ENCODE results near the gene MAML1. TPM values are rescaled to one million over a fixed set of nuclear protein-coding genes. Genes with fewer than 3 reads are reported as not detected.

The MAML1 gene
- total RNA-seq, 4 donors from 2014 or later = 16.6 to 29.0 (median 17.9) TPM

DNA sequence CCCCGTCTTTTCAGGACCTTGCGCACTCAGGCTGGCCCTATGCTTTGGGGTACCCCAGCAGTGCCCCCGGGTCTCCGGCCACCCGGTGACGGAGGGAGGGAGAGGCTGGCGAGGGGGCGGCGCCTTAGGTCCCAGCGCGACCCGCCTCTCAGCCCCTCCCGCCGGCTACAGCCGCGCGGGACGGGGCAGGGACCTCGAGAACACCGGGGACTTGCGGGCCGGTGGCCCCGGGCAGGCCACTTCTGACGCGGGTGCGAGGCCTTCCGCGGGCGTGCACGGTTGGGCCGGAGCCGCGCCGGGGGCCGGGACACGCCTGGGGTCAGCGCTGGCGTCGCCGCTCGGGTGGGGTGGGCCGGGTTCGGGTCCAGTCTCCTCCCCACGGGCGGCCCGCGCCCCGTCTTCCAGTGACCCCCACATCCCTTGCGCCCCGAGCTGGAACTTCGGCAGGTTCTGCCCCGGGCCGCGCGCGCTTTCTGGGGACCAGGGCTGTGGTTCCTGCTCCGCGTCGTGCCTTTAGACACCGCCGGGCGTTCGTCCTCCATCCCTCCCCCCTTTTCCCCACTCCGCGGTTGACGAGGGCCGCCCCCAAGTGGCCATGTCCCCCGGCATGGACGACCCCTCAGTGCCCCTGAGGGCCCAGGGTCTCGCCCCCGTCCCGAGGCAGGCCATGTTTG, 84.3 kb downstream of the MAML1 start:
- Histone ChIP-seq H3K36me3 (peaks cover 0 to 8% (median 0%) of the 10 kb centered on the region in 3 donors), H3K27me3 (no peaks in the 10 kb centered on the region), H3K4me1 (peaks cover 36 to 65% (median 39%) of the 10 kb centered on the region in 3 donors), H3K27ac (peak overlapping the region; percentile 57 to 100 (median 80)), H3K9me3 (no peaks in the 10 kb centered on the region), H3K4me3 (peak overlapping the region; percentile 35 to 69 (median 48))
- WGBS, 2 donors = 4 to 5% methylated on average over 15 to 18 of the region's 72 CpGs
- TF ChIP-seq, protein P1, sequence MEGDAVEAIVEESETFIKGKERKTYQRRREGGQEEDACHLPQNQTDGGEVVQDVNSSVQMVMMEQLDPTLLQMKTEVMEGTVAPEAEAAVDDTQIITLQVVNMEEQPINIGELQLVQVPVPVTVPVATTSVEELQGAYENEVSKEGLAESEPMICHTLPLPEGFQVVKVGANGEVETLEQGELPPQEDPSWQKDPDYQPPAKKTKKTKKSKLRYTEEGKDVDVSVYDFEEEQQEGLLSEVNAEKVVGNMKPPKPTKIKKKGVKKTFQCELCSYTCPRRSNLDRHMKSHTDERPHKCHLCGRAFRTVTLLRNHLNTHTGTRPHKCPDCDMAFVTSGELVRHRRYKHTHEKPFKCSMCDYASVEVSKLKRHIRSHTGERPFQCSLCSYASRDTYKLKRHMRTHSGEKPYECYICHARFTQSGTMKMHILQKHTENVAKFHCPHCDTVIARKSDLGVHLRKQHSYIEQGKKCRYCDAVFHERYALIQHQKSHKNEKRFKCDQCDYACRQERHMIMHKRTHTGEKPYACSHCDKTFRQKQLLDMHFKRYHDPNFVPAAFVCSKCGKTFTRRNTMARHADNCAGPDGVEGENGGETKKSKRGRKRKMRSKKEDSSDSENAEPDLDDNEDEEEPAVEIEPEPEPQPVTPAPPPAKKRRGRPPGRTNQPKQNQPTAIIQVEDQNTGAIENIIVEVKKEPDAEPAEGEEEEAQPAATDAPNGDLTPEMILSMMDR (IDR thresholded peaks at IDR 0.05) = no peak
- TF ChIP-seq POLR2A (IDR thresholded peaks at IDR 0.05) = no peak
- intact Hi-C loops (cut with DNase I) = no loop called here
- no peak for DNase-seq

DNA sequence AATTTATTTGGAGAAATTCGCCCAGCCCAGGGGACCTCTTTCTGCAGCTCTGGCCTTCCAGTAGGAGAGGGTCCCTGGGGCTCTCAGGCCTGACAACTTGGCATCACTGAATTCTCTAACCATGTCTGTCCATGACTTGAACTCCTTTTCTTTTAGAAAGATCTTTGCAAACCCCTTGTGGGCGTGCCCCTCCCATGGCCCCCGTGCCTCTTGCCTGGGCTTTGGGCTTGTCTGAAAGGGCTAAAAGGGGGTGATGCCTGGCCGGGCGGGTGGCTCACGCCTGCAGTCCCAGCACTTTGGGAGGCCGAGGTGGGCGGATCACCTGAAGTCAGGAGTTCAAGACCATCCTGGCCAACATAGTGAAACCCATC, 84.8 kb downstream of the MAML1 start:
- TF ChIP-seq, protein P1 (IDR thresholded peaks at IDR 0.05) = no peak
- TF ChIP-seq POLR2A (IDR thresholded peaks at IDR 0.05) = no peak
- peak overlapping the region; percentile 35 to 69 (median 48) for H3K4me3 ChIP-seq
- intact Hi-C loops (cut with DNase I) = no loop called here
- H3K27ac ChIP-seq = peak overlapping the region; percentile 57 to 100 (median 80)
- peaks cover 0 to 5% (median 0%) of the 10 kb centered on the region in 3 donors for H3K36me3 ChIP-seq
- peaks cover 40 to 65% (median 42%) of the 10 kb centered on the region in 3 donors for H3K4me1 ChIP-seq
- no peaks in the 10 kb centered on the region for H3K9me3 ChIP-seq
- DNase-seq = no peak
- WGBS, 2 donors = 77 to 92% methylated on average over 2 to 5 of the region's 8 CpGs
- no peaks in the 10 kb centered on the region for H3K27me3 ChIP-seq

DNA sequence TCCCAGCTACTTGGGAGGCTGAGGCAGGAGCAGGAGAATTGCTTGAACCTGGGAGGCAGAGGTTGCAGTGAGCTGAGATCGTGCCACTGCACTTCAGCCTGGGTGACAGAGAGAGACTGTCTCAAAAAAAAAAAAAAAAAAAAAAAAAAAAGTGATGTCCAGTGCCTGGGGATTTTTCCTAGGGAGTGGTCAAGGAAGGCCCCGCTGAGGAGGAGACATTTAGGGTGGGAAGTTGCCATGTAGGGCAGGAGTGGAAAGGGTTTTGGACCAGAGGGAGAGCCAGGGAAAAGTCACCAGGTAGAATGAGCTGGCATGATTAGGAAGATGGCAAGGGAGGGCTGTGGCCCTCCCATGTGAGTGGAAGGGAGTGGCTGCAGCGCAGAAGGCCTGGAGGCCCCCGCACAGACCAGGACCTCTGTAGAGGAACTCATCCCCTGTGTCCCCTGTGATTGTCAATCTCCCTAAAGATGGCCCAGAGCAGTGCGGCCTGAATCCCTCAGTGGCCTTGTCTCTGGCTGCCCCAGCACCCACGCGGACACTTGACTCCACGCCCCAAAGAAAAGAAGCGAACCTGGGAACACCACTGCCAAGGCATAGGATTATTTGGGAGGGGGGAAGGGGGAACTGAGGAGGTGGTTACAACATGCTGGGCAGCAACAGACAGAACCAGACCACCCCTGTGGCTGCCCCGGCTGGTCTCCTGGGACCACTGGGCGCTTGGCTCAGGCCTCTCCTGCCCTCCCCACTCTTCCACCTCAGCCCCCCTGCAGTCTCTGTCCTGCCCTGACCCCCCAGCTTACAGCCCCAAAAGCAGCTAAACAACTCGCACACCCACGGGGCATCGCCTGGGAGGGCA, 85.5 kb downstream of the MAML1 start:
- H3K9me3 ChIP-seq = no peaks in the 10 kb centered on the region
- 50 to 54% methylated on average over 8 to 10 of the region's 14 CpGs for WGBS, 2 donors
- H3K27ac ChIP-seq = peak overlapping the region; percentile 98 to 100 (median 100)
- peaks cover 47 to 65% (median 47%) of the 10 kb centered on the region in 3 donors for H3K4me1 ChIP-seq
- peak overlapping the region; percentile 14 to 100 (median 86) for H3K4me3 ChIP-seq
- no peaks in the 10 kb centered on the region for H3K27me3 ChIP-seq
- peaks cover 0 to 9% (median 0%) of the 10 kb centered on the region in 3 donors for H3K36me3 ChIP-seq
- intact Hi-C loops (cut with DNase I) = no loop called here
- DNase-seq = no peak
- TF ChIP-seq POLR2A (IDR thresholded peaks at IDR 0.05) = no peak
- TF ChIP-seq, protein P1 (IDR thresholded peaks at IDR 0.05) = no peak

DNA sequence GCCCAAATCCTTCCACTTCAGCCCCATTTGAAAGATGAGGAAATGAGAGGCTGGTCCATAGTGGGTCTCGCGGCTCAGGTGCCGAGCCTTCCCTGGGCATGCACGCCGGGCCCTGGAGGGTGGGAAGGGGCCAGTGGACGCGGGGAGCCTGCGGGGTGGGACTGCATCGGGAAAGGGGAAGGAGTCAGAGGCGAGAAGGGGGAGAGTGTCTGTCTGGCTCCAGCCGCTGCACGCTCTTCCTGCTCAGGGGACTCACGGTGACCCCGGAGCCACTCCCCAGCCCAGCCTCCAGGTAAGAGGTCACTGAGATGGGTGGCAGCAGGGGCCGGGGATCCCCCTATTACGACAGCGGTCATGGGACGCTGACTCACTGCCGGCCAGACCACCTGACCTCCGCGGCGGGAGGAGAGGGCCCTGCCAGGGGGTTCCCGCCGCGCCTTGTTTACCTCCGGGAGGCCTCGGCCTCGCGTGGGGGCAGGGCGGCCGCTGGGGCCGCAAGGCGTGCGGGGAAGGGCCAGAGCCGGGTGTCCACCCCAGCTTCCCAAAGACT, 86.2 kb downstream of the MAML1 start:
- Histone ChIP-seq H3K27me3 (no peaks in the 10 kb centered on the region), H3K27ac (peak overlapping the region; percentile 98 to 100 (median 100)), H3K36me3 (peaks cover 3 to 16% (median 5%) of the 10 kb centered on the region in 3 donors), H3K4me1 (peaks cover 52 to 68% (median 53%) of the 10 kb centered on the region in 3 donors), H3K4me3 (peak overlapping the region; percentile 14 to 100 (median 86)), H3K9me3 (no peaks in the 10 kb centered on the region)
- intact Hi-C loops (cut with DNase I) = no loop called here
- TF ChIP-seq, protein P1 (IDR thresholded peaks at IDR 0.05) = no peak
- peak in 2 of 4 donors; percentile 12 to 67 for TF ChIP-seq POLR2A (IDR thresholded peaks at IDR 0.05)
- peak; percentile 82 for DNase-seq
- WGBS, 2 donors = 2% methylated on average over 8 of the region's 35 CpGs; no CpG with 5 or more reads in 1 of the 2 donors
